Prostate gland (tissue), 2 donors: ENCODE data around the gene NUP133. TPM values are rescaled to one million over a fixed set of nuclear protein-coding genes. Genes with fewer than 3 reads are reported as not detected.

ENCODE experiments used
- DNase-seq: peaks from one replicate; pipeline ENCODE4 v3.0.0-alpha.2; 2019; ENCODE audit warnings: low spot score
- H3K27ac ChIP-seq, 2 donors: fragments of 200-600 bp; sonication (generic); 2 replicates each; pipeline ENCODE4 v1.5.1; 2017 to 2019
- H3K27me3 ChIP-seq: fragments of 200-600 bp; sonication (generic); replicated peaks from 2 replicates; pipeline ENCODE4 v1.5.1; 2019; ENCODE audit not compliant: insufficient read depth
- H3K36me3 ChIP-seq, 2 donors: fragments of 200-600 bp; sonication (generic); 1 replicate in 1 of 2; 2 replicates in 1 of 2; pipeline versions ENCODE4 v1.5.1 to v1.8.1; 2017 to 2019
- H3K4me1 ChIP-seq: fragments of 200-600 bp; sonication (generic); replicated peaks from 2 replicates; pipeline ENCODE4 v1.5.1; 2019
- H3K4me3 ChIP-seq, 2 donors: fragments of 200-600 bp; sonication (generic); 2 replicates each; pipeline ENCODE4 v1.5.1; 2017 to 2019
- H3K9me3 ChIP-seq: fragments of 200-600 bp; sonication (generic); 2 replicates; pipeline ENCODE4 v1.5.1; 2017
- CTCF ChIP-seq, 4 experiments: fragments of 200-600 bp in 2 of 4; fragments of 450-650 bp in 2 of 4; sonication (generic) in 2 of 4; IDR thresholded peaks; 1 replicate in 3 of 4; 2 replicates in 1 of 4; pipeline ENCODE4 v1.5.1; 2016 to 2019; ENCODE audit warnings: antibody characterized with exemption in 4 of 4, mild to moderate bottlenecking in 2 of 4, moderate library complexity in 2 of 4
- POLR2A ChIP-seq: fragments of 450-650 bp; IDR thresholded peaks from one replicate; pipeline ENCODE4 v1.6.1; 2016; ENCODE audit warnings: antibody characterized with exemption, mild to moderate bottlenecking
- POLR2AphosphoS5 ChIP-seq: sonication (generic); formaldehyde crosslinking; IDR thresholded peaks from one replicate; pipeline ENCODE4 v1.6.1; 2017; ENCODE audit warnings: antibody characterized with exemption
- WGBS: methylation state at CpG from one replicate; pipeline ENCODE4 v1.1.5; 2018; 5-methylcytosine and 5-hydroxymethylcytosine counted together
- intact Hi-C: fragments of 100-400 bp; cut with DNase I; formaldehyde crosslinking; loops from one replicate; pipeline ENCODE4 v1.14.2; 2022
- total RNA-seq, 2 donors: library from RNA; depleted of rRNA; stranded (reverse); fragments of >200 nt; gene quantifications; one replicate each; pipeline ENCODE4 v1.1.0, GENCODE V29; 2016

NUP133 gene
- total RNA-seq, 2 donors from 2014 or later: 26.3 to 36.4 TPM

- H3K27ac ChIP-seq: no peak overlapping the region
- H3K9me3 ChIP-seq: no peaks in the 10 kb centered on the region
- 31% methylated on average over 15 of the region's 18 CpGs for WGBS
- DNase-seq: no peak
- no peaks in the 10 kb centered on the region for H3K36me3 ChIP-seq
- H3K27me3 ChIP-seq: no peaks in the 10 kb centered on the region
- H3K4me3 ChIP-seq: no peak overlapping the region
- TF ChIP-seq CTCF (IDR thresholded peaks at IDR 0.05) (no peak), POLR2A (no peak), POLR2AphosphoS5 (no peak)
- peaks cover 10% of the 10 kb centered on the region for H3K4me1 ChIP-seq
- intact Hi-C loops: no loop called here
Observed at GRCh38 chr1:229409616-229410369, 98.3 kb downstream of the NUP133 start.

- Histone ChIP-seq H3K4me1 (peaks cover 10% of the 10 kb centered on the region), H3K9me3 (no peaks in the 10 kb centered on the region), H3K4me3 (no peak overlapping the region), H3K27me3 (no peaks in the 10 kb centered on the region), H3K27ac (no peak overlapping the region), H3K36me3 (no peaks in the 10 kb centered on the region)
- no peak for TF ChIP-seq CTCF (IDR thresholded peaks at IDR 0.05)
- TF ChIP-seq POLR2A: no peak
- TF ChIP-seq POLR2AphosphoS5: no peak
- intact Hi-C loops: no loop called here
- 38% methylated on average over 8 of the region's 8 CpGs for WGBS
- no peak for DNase-seq
Observed at GRCh38 chr1:229408458-229409037, 99.6 kb downstream of the NUP133 start.

- Histone ChIP-seq H3K27me3 (no peaks in the 10 kb centered on the region), H3K36me3 (no peaks in the 10 kb centered on the region), H3K4me1 (peaks cover 10% of the 10 kb centered on the region), H3K9me3 (no peaks in the 10 kb centered on the region), H3K4me3 (peak overlapping the region in 1 of 2 donors; percentile 23), H3K27ac (no peak overlapping the region)
- intact Hi-C loops: no loop called here
- no peak for TF ChIP-seq POLR2A
- no peak for TF ChIP-seq CTCF (IDR thresholded peaks at IDR 0.05)
- TF ChIP-seq POLR2AphosphoS5: no peak
- no peak for DNase-seq
- WGBS: 9% methylated on average over 68 of the region's 68 CpGs
Observed at GRCh38 chr1:229407206-229408026, 100.7 kb downstream of the NUP133 start.

- H3K27me3 ChIP-seq: no peaks in the 10 kb centered on the region
- no peaks in the 10 kb centered on the region for H3K36me3 ChIP-seq
- H3K9me3 ChIP-seq: no peaks in the 10 kb centered on the region
- H3K4me3 ChIP-seq: peak overlapping the region in 1 of 2 donors; percentile 23
- intact Hi-C loops: no loop called here
- H3K27ac ChIP-seq: no peak overlapping the region
- H3K4me1 ChIP-seq: peaks cover 10% of the 10 kb centered on the region
- 40% methylated on average over 9 of the region's 10 CpGs for WGBS
- DNase-seq: no peak
- TF ChIP-seq CTCF (IDR thresholded peaks at IDR 0.05) (no peak), POLR2AphosphoS5 (no peak), POLR2A (no peak)
Observed at GRCh38 chr1:229406798-229407197, 101.3 kb downstream of the NUP133 start.
